ENCODE measurements around the gene TMEM151A.

The TMEM151A gene

GRCh38 chr11:66322732-66323427, 31.2 kb downstream of the TMEM151A start:
- no peak for DNase-seq (ENCODE audit: low read depth in 3 of 3)

DNA sequence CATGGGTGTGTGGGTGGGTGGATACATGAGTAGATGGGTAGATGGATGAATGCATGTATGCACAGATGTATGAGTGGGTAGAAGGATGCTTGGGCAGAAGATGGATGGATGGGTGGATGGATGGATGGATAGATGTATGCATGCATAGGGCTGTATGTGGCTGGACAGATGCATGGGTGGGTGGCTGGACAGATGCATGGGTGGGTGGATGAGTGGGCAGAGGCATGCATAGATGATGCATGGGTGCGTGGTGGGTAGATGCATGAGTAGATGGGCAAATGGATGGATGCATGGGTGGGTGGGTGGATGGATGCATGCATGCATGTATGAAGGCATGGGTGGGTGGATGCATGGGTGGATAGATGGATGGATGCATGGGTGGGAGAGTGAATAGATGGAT, 32.0 kb downstream of the TMEM151A start:
- no peak for DNase-seq (ENCODE audit: low read depth in 3 of 3)

DNA sequence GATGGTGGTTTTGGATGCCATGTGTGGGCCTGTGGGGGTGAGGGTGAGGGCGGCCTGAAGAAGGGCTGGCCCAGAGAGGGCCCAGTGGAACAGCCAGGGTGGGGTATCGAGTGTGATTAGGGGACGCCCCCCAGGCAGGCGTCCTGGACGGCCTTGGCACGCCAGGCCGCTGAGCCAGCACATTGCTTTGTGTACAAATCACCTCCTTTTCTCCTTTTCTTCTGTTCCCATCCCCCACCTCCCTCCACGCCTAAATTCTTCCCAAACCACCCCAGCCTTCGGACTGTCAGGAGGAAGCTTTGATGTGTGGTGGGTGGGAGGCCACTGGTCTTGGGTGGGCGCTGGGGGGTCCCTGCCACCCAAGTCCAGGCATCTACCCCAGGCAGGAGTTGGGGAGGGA, 33.0 kb downstream of the TMEM151A start:
- no peak for DNase-seq (ENCODE audit: low read depth in 3 of 3)

- no peak for DNase-seq (ENCODE audit: low read depth in 3 of 3)
Measured at GRCh38 chr11:66325263-66325671, 33.6 kb downstream of the TMEM151A start.

GRCh38 chr11:66326261-66327111, 34.8 kb downstream of the TMEM151A start:
- DNase-seq (ENCODE audit: low read depth in 3 of 3): no peak

GRCh38 chr11:66327171-66328030, 35.7 kb downstream of the TMEM151A start:
- no peak for DNase-seq (ENCODE audit: low read depth in 3 of 3)

DNA sequence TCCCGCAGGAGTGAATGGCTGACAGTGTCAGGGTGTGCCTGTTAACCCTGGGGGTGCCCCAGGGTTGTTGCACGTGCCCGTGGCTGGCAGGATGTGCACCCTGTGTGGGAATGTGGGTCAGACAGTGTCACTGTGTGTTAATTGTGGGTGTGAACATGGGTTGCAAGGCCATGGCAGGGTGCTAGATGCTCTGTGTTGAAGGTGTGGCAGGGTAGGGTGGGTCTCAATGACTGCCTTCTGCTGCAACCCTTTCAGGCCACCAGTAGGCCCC, 36.3 kb downstream of the TMEM151A start:
- DNase-seq (ENCODE audit: low read depth in 3 of 3): no peak

GRCh38 chr11:66328302-66329144, 36.8 kb downstream of the TMEM151A start:
- DNase-seq (ENCODE audit: low read depth in 3 of 3): peak; percentile 68 to 83 (median 70)

- DNase-seq (ENCODE audit: low read depth in 3 of 3): no peak
Measured at GRCh38 chr11:66329165-66329673, 37.5 kb downstream of the TMEM151A start.

DNA sequence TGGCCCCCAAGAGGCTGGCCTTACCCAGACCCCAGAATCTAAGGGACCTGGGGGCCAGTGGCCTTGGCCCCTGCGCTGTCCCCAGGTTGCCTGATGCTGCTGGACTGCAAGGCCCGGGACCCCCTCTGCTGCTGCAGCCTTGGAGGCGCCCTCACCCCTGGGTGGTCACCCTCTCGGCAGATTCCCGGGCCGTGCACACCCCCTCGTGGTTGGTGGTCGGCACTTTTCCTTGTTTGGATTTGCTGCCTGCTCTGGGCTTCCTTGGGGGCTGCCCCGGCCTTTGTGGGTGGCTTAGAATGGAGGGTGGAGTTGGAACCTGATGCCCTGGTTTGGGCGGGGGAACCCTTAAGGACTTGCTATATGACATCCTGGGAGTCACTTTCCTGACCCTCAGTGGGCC, 39.2 kb downstream of the TMEM151A start:
- no peak for DNase-seq (ENCODE audit: low read depth in 3 of 3)

- no peak for DNase-seq (ENCODE audit: low read depth in 3 of 3)
Measured at GRCh38 chr11:66331542-66332370, 40.1 kb downstream of the TMEM151A start.

GRCh38 chr11:66332371-66333219, 40.9 kb downstream of the TMEM151A start:
- DNase-seq (ENCODE audit: low read depth in 3 of 3): no peak

- no peak for DNase-seq (ENCODE audit: low read depth in 3 of 3)
Measured at GRCh38 chr11:66333220-66333877, 41.7 kb downstream of the TMEM151A start.

GRCh38 chr11:66333896-66334604, 42.4 kb downstream of the TMEM151A start:
- no peak for DNase-seq (ENCODE audit: low read depth in 3 of 3)

GRCh38 chr11:66334605-66335442, 43.1 kb downstream of the TMEM151A start:
- DNase-seq (ENCODE audit: low read depth in 3 of 3): no peak

- DNase-seq (ENCODE audit: low read depth in 3 of 3): no peak
Measured at GRCh38 chr11:66335531-66336233, 44.0 kb downstream of the TMEM151A start.

Measured in stimulated activated CD4-positive, alpha-beta T cell treated with anti-CD3 and anti-CD28 coated beads, TNF-alpha, amount 100 ng/mL, for 24 hours (primary cell).